ENCODE measurements around the gene ZBED1.

DNA sequence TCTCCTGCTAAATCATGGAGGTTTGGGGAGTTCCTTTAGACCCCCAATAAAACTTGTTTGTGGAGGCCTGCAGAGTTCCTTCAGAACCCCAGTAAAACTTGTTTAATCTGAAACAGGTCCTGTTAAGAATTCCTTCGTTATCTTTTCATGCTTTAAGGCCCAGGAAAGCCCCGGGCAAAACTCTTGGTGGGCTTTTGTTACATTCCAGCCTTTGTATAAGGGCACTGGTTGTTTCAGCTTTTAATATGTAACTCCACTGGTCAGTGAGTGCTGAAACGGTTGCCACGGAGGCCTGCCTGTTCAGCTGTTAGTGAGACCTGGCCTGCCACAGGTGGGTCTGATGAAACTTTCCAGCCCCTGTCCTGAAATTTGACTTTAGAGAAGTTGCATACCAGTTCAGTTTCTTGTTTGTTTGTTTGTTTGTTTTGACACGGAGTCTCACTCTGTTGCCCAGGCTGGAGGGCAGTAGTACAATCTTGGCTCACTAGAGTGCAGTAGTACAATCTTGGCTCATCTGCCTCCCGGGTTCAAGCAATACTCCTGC lies 12.4 kb upstream of the ZBED1 start:
- TF ChIP-seq, protein P1, sequence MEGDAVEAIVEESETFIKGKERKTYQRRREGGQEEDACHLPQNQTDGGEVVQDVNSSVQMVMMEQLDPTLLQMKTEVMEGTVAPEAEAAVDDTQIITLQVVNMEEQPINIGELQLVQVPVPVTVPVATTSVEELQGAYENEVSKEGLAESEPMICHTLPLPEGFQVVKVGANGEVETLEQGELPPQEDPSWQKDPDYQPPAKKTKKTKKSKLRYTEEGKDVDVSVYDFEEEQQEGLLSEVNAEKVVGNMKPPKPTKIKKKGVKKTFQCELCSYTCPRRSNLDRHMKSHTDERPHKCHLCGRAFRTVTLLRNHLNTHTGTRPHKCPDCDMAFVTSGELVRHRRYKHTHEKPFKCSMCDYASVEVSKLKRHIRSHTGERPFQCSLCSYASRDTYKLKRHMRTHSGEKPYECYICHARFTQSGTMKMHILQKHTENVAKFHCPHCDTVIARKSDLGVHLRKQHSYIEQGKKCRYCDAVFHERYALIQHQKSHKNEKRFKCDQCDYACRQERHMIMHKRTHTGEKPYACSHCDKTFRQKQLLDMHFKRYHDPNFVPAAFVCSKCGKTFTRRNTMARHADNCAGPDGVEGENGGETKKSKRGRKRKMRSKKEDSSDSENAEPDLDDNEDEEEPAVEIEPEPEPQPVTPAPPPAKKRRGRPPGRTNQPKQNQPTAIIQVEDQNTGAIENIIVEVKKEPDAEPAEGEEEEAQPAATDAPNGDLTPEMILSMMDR (IDR thresholded peaks at IDR 0.05; ENCODE audit: insufficient read depth, low read length), result no peak
- TF ChIP-seq, protein P2, sequence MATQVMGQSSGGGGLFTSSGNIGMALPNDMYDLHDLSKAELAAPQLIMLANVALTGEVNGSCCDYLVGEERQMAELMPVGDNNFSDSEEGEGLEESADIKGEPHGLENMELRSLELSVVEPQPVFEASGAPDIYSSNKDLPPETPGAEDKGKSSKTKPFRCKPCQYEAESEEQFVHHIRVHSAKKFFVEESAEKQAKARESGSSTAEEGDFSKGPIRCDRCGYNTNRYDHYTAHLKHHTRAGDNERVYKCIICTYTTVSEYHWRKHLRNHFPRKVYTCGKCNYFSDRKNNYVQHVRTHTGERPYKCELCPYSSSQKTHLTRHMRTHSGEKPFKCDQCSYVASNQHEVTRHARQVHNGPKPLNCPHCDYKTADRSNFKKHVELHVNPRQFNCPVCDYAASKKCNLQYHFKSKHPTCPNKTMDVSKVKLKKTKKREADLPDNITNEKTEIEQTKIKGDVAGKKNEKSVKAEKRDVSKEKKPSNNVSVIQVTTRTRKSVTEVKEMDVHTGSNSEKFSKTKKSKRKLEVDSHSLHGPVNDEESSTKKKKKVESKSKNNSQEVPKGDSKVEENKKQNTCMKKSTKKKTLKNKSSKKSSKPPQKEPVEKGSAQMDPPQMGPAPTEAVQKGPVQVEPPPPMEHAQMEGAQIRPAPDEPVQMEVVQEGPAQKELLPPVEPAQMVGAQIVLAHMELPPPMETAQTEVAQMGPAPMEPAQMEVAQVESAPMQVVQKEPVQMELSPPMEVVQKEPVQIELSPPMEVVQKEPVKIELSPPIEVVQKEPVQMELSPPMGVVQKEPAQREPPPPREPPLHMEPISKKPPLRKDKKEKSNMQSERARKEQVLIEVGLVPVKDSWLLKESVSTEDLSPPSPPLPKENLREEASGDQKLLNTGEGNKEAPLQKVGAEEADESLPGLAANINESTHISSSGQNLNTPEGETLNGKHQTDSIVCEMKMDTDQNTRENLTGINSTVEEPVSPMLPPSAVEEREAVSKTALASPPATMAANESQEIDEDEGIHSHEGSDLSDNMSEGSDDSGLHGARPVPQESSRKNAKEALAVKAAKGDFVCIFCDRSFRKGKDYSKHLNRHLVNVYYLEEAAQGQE (IDR thresholded peaks at IDR 0.05; ENCODE audit: insufficient replicate concordance, low read depth), result no peak
- no peak for TF ChIP-seq POLR2AphosphoS5 (IDR thresholded peaks at IDR 0.05; ENCODE audit: low read depth)
